Adrenal gland (tissue), 12 donors: ENCODE data around the gene PODNL1. TPM values are rescaled to one million over a fixed set of nuclear protein-coding genes. Genes with fewer than 3 reads are reported as not detected.

ENCODE experiments used
- DNase-seq, 7 donors: peaks; one replicate each; pipeline ENCODE4 v3.0.0-alpha.2; 2019 to 2020
- H3K27ac ChIP-seq, 5 donors: fragments of 200-600 bp; sonication (generic) in 4 of 5; 1 replicate in 3 of 5; 2 replicates in 2 of 5; pipeline versions ENCODE4 v1.5.1 to v1.8.0; 2016 to 2020; ENCODE audit warnings: mild to moderate bottlenecking in 1 of 5
- H3K27me3 ChIP-seq: fragments of 200-600 bp; 2 replicates; pipeline ENCODE4 v1.8.0; 2021
- H3K36me3 ChIP-seq, 2 donors: fragments of 200-600 bp; replicated peaks in 1 of 2; 1 replicate in 1 of 2; 2 replicates in 1 of 2; pipeline versions ENCODE4 v1.5.1 to v1.8.0; 2018 to 2022
- H3K4me1 ChIP-seq, 2 donors: fragments of 200-600 bp; replicated peaks in 1 of 2; 1 replicate in 1 of 2; 2 replicates in 1 of 2; pipeline versions ENCODE4 v1.5.1 to v1.8.0; 2018 to 2021
- H3K4me3 ChIP-seq, 4 donors: fragments of 200-600 bp; sonication (generic) in 3 of 4; one replicate each; pipeline ENCODE4 v1.5.1; 2016 to 2018
- H3K9me3 ChIP-seq, 3 donors: fragments of 200-600 bp; sonication (generic) in 1 of 3; replicated peaks in 1 of 3; 1 replicate in 2 of 3; 2 replicates in 1 of 3; pipeline versions ENCODE4 v1.5.1 to v1.8.0; 2016 to 2021
- POLR2A ChIP-seq, 2 donors: fragments of 450-650 bp; IDR thresholded peaks; one replicate each; pipeline ENCODE4 v1.6.1; 2017; ENCODE audit warnings: antibody characterized with exemption in 2 of 2, mild to moderate bottlenecking in 2 of 2, moderate library complexity in 1 of 2
- WGBS, 4 donors: extraction: QIAGEN DNeasy Blood & Tissue Kit in 2 of 4; methylation state at CpG; one replicate each; pipeline versions ENCODE4 v1.1.5 to v1.1.7; 2013 to 2017; 5-methylcytosine and 5-hydroxymethylcytosine counted together
- intact Hi-C, 2 donors: fragments of 100-400 bp; cut with DNase I; formaldehyde crosslinking; loops; one replicate each; pipeline versions ENCODE4 v1.14.1 to v1.15.0; 2022 to 2023
- polyA plus RNA-seq, 3 donors: library from polyadenylated mRNA; stranded (reverse); fragments of 200-250 nt in 2 of 3; fragments of 350-450 nt in 1 of 3; fragmentation: Illumina TruSeq in 1 of 3; extraction: RNeasy Lipid Tissue Mini Kit (QIAGEN cat#74804) in 1 of 3; gene quantifications; one replicate each; pipeline ENCODE4 v1.2.3, GENCODE V29; 2013 to 2014
- total RNA-seq, 9 donors: library from RNA; depleted of rRNA in 4 of 9; stranded (reverse); fragments of >200 nt in 4 of 9; fragments of 120-200 nt in 1 of 9; fragmentation: NEBNext Ultra II Directional in 1 of 9; extraction: Animal tissue kit (Norgen Biotek cat#: 25700) in 1 of 9; gene quantifications; one replicate each; pipeline versions ENCODE4 v1.1.0 to v1.2.4, GENCODE V29; 2013 to 2023
- TF ChIP-seq, protein P1 (sequence below), 6 experiments: fragments of 450-650 bp in 4 of 6; fragments of 200-600 bp in 2 of 6; sonication (generic) in 1 of 6; IDR thresholded peaks; 1 replicate in 5 of 6; 2 replicates in 1 of 6; pipeline versions ENCODE4 v1.5.1 to v1.8.0; 2016 to 2021; ENCODE audit warnings: antibody characterized with exemption in 6 of 6, mild to moderate bottlenecking in 2 of 6, moderate library complexity in 1 of 6
- donor health status: healthy with polysubstance abuse.
- donor health status: Bipolar disorder and iron deficiency.
- donor health status: DM: yes; HTN: yes; CAD: no.
- donor health status: DM: no; HTN: no; CAD: no.
- donor health status: DM: no; HTN: no; CAD: no.
- donor health status: DM: yes; HTN: yes; CAD: no.

PODNL1 gene
- total and polyA plus RNA-seq, 12 donors: 0.15 to 2.1 (median 0.61) TPM; not detected in 3

DNA sequence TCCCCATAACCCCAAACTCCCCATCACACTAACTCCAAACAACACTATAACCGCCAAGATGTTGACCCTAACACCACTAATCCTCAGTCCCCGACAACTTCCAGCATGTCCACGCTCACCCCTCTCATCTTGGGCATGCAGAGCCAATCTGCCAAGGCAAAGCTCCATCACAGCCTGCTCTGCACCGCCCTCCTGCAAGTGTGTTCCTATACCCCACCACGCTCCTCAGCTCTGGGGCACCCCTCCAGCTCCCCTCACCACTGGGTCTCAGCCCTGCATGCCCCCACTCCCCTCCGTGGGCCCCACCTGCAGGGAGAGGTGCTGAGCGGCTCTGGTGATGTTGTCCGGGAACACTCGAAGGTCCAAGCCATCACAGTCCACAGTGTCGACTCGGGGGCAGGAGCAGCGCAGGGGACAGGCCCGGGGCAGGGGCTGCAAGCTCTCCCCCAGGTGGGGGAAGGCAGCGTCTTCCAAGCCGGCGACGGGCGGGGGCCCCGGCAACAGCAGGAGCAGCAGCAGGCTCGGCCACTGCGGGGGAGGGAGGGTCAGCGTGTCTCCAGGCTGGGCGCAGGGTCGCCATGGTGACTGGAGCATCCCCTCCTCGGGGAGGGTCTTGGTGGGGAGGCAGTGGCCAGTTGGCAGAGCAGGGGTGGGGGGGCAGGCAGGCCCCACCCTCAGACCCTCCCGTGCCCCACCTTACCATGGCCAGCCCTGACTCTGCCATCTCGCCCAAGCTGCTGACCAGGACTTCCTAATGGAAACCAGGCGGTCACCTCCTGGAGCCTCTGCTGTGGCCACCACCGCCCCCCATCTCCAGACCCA is 527 bp downstream of the PODNL1 start:
- Histone ChIP-seq H3K4me3 (no peak overlapping the region), H3K36me3 (no peaks in the 10 kb centered on the region), H3K27me3 (no peaks in the 10 kb centered on the region), H3K27ac (no peak overlapping the region), H3K4me1 (no peaks in the 10 kb centered on the region), H3K9me3 (no peaks in the 10 kb centered on the region)
- DNase-seq: no peak
- no peak for TF ChIP-seq POLR2A (IDR thresholded peaks at IDR 0.05)
- TF ChIP-seq, protein P1, sequence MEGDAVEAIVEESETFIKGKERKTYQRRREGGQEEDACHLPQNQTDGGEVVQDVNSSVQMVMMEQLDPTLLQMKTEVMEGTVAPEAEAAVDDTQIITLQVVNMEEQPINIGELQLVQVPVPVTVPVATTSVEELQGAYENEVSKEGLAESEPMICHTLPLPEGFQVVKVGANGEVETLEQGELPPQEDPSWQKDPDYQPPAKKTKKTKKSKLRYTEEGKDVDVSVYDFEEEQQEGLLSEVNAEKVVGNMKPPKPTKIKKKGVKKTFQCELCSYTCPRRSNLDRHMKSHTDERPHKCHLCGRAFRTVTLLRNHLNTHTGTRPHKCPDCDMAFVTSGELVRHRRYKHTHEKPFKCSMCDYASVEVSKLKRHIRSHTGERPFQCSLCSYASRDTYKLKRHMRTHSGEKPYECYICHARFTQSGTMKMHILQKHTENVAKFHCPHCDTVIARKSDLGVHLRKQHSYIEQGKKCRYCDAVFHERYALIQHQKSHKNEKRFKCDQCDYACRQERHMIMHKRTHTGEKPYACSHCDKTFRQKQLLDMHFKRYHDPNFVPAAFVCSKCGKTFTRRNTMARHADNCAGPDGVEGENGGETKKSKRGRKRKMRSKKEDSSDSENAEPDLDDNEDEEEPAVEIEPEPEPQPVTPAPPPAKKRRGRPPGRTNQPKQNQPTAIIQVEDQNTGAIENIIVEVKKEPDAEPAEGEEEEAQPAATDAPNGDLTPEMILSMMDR (IDR thresholded peaks at IDR 0.05): no peak
- intact Hi-C loops: no loop called here
- WGBS, 4 donors: 12 to 47% (median 13%) methylated on average over 5 to 29 of the region's 29 CpGs

DNA sequence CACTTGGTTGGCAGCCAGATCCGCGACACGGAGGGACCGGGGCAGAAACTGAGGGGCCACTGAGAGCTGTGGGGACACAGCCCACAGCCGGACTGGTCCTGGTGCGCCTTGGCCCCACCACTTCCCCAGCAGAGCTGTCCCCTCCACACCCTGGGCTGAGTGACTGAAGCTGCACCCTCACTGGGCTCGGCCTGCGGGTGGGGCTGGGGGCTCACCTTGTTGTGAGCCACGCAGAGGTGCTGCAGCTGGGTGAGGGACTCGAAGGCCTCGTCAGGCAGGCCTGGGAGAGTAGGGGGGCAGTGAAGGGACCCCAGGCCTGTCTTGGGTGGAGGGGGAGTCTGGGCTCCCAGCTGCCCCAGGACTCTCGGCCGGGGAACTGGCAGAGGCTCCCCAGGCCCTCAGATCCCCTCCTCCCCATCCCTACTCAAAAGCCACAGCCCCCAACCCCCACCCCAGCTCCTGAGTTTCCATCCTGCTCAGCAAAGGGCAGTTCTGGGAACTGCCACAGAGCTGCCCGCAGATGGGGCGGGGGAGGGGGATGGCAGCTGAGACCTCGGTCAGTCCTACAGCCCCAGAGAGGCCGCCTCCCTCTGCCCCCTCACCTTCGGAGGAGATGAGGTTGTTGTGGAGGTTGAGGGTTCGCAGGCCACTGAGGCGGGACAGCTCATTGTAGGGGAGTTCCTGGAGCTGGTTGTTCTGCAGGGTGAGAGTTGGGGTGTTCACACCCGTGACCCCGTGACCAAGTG is 2.3 kb downstream of the PODNL1 start:
- H3K27ac ChIP-seq: no peak overlapping the region
- no peaks in the 10 kb centered on the region for H3K4me1 ChIP-seq
- DNase-seq: no peak
- H3K27me3 ChIP-seq: no peaks in the 10 kb centered on the region
- no peak for TF ChIP-seq POLR2A (IDR thresholded peaks at IDR 0.05)
- H3K4me3 ChIP-seq: no peak overlapping the region
- no peaks in the 10 kb centered on the region for H3K36me3 ChIP-seq
- 55 to 81% (median 66%) methylated on average over 9 to 22 of the region's 22 CpGs for WGBS, 4 donors
- intact Hi-C loops: no loop called here
- no peaks in the 10 kb centered on the region for H3K9me3 ChIP-seq

DNA sequence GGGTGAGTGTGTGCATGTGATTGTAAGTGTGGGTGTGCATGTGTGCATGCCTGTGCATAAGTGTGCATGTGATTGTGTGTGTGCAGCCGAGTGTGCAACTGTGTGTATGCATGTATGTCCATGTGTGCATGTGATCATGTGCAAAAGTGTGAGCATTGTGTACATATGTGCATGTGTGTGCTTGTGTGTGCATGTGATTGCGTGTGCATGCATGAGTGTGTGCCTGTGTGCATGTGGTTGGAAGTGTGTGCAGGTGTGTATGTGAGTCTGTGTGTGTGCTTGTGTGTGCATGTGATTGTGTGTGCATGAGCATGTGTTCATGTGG is 3.5 kb downstream of the PODNL1 start:
- WGBS, 4 donors: 71 to 88% (median 79%) methylated on average over 2 of the region's 2 CpGs
- TF ChIP-seq, protein P1 (IDR thresholded peaks at IDR 0.05): no peak
- no peak for TF ChIP-seq POLR2A (IDR thresholded peaks at IDR 0.05)
- H3K4me1 ChIP-seq: no peaks in the 10 kb centered on the region
- H3K27ac ChIP-seq: no peak overlapping the region
- no peak for DNase-seq
- no peaks in the 10 kb centered on the region for H3K36me3 ChIP-seq
- intact Hi-C loops: no loop called here
- no peaks in the 10 kb centered on the region for H3K9me3 ChIP-seq
- no peaks in the 10 kb centered on the region for H3K27me3 ChIP-seq
- H3K4me3 ChIP-seq: no peak overlapping the region

- WGBS, 4 donors: 81 to 87% (median 87%) methylated on average over 13 to 42 of the region's 42 CpGs
- no peak overlapping the region for H3K4me3 ChIP-seq
- intact Hi-C loops: no loop called here
- no peaks in the 10 kb centered on the region for H3K4me1 ChIP-seq
- no peak for DNase-seq
- H3K27me3 ChIP-seq: no peaks in the 10 kb centered on the region
- peaks cover 0 to 5% of the 10 kb centered on the region in 2 donors for H3K36me3 ChIP-seq
- TF ChIP-seq, protein P1 (IDR thresholded peaks at IDR 0.05): no peak
- no peak for TF ChIP-seq POLR2A (IDR thresholded peaks at IDR 0.05)
- H3K9me3 ChIP-seq: no peaks in the 10 kb centered on the region
- no peak overlapping the region for H3K27ac ChIP-seq
These were observed 5.3 kb downstream of the PODNL1 start for GRCh38 chr19:13932911-13933393.
